Endodermal cell (in vitro differentiated cells): ENCODE results near the gene GSK3A. TPM values are rescaled to one million over a fixed set of nuclear protein-coding genes. Genes with fewer than 3 reads are reported as not detected.

ENCODE experiments used
- DNase-seq: peaks from one replicate; pipeline ENCODE4 v3.0.0-alpha.2; 2017
- H3K27ac ChIP-seq: 2 replicates; pipeline ENCODE4 v1.5.1; 2013; ENCODE audit warnings: mild to moderate bottlenecking, low read depth, low read length, moderate library complexity
- H3K27me3 ChIP-seq: 2 replicates; pipeline ENCODE4 v1.6.1; 2013; ENCODE audit warnings: mild to moderate bottlenecking, low read length, moderate library complexity; ENCODE audit not compliant: insufficient read depth, control insufficient read depth, poor library complexity, severe bottlenecking
- H3K36me3 ChIP-seq: 2 replicates; pipeline ENCODE4 v1.7.0; 2013; ENCODE audit warnings: mild to moderate bottlenecking, low read length, moderate library complexity; ENCODE audit not compliant: control insufficient read depth, insufficient read depth
- H3K4me1 ChIP-seq: one replicate; pipeline ENCODE4 v1.7.0; 2013; ENCODE audit warnings: low read length; ENCODE audit not compliant: control insufficient read depth, insufficient read depth
- H3K4me3 ChIP-seq: 2 replicates; pipeline ENCODE4 v1.5.1; 2013; ENCODE audit warnings: mild to moderate bottlenecking, low read length, moderate library complexity
- H3K9ac ChIP-seq: 2 replicates; pipeline ENCODE4 v1.6.1; 2013; ENCODE audit warnings: mild to moderate bottlenecking, low read length, moderate library complexity; ENCODE audit not compliant: poor library complexity, severe bottlenecking; ENCODE audit errors: extremely low read depth
- H3K9me3 ChIP-seq: 2 replicates; pipeline ENCODE4 v1.6.1; 2013; ENCODE audit warnings: mild to moderate bottlenecking, low read length, moderate library complexity; ENCODE audit not compliant: control insufficient read depth
- H3K27ac Mint-ChIP-seq: 2 replicates; pipeline ENCODE4 v1.8.0; 2020; ENCODE audit warnings: mixed read lengths
- H3K27me3 Mint-ChIP-seq: 2 replicates; pipeline ENCODE4 v1.8.0; 2021; ENCODE audit warnings: mild to moderate bottlenecking, mixed read lengths; ENCODE audit not compliant: insufficient read depth
- H3K36me3 Mint-ChIP-seq: 2 replicates; pipeline ENCODE4 v1.8.0; 2020; ENCODE audit warnings: low read depth, mixed read lengths
- H3K4me1 Mint-ChIP-seq: 2 replicates; pipeline ENCODE4 v1.8.0; 2020; ENCODE audit warnings: mixed read lengths
- H3K4me3 Mint-ChIP-seq: 2 replicates; pipeline ENCODE4 v1.8.0; 2020; ENCODE audit warnings: mild to moderate bottlenecking, moderate library complexity, mixed read lengths
- H3K9me3 Mint-ChIP-seq: 2 replicates; pipeline ENCODE4 v1.8.0; 2020; ENCODE audit warnings: mild to moderate bottlenecking, mixed read lengths
- WGBS, 2 experiments: methylation state at CpG; one replicate each; pipeline versions ENCODE4 v1.1.5 to v1.1.7; 2013; ENCODE audit warnings: missing lambda C conversion rate in 2 of 2, mixed read lengths in 1 of 2; ENCODE audit not compliant: insufficient coverage in 1 of 2, insufficient read length in 1 of 2; 5-methylcytosine and 5-hydroxymethylcytosine counted together
- total RNA-seq, 2 donors: library from RNA; stranded (reverse); fragmentation: NEBNext Ultra II Directional in 1 of 2; extraction: Animal tissue kit (Norgen Biotek cat#: 25700) in 1 of 2; gene quantifications; 2 replicates in 1 of 2; 3 replicates in 1 of 2; pipeline ENCODE4 v1.2.1, GENCODE V29; 2021
- TF ChIP-seq, protein P1 (sequence below): fragments of 200-600 bp; sonication (generic); conservative IDR thresholded peaks from 2 replicates; pipeline ENCODE4 v1.5.0; 2021; ENCODE audit warnings: antibody characterized with exemption, mild to moderate bottlenecking

GSK3A gene
- total RNA-seq, 2 donors from 2014 or later: 52.6 to 55.1 TPM

DNA sequence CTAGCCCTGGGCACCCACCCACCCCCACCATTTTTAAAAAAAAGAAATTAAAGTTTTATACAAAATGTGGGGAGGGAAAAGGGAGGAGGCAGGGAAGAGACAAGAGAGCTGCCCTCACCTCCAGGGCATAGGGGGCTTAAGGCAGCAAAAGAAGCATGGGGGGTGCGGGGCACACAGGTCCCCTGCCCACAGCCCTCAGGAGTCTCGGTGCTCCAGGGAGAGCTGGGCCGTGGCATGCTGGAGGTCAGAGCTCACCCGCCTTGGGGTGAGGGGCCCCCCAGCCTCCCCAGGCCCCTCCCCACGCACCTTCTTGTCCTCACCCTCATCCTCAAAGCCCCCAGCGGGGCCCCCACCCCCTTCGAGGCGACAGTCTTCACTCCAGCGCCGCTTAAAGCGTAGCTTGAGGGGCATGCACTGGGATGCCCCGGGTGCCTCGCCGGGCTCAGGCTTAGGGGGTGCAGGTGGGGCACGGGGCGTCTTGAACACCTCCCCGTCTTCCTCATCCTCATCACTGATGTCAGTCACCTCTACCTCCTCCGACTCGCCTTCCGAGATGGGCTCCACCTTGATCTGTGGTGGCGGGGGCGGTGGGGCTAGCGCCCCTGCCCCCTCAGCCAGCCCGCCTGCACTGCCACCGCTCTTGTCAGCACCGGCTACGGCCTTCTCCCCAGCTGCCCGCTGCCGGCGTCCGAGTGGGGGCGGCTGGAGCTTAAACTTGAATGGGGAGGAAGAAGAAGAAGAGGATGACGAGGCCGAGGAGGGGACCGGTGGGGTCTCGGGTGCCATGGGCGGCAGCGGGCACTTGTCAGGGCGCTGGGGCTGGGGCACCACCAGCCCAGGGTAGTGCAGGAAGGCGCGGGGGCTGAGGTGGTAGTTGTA lies 6.1 kb upstream of the GSK3A start:
- no peaks in the 10 kb centered on the region for H3K9me3 ChIP-seq
- TF ChIP-seq, protein P1, sequence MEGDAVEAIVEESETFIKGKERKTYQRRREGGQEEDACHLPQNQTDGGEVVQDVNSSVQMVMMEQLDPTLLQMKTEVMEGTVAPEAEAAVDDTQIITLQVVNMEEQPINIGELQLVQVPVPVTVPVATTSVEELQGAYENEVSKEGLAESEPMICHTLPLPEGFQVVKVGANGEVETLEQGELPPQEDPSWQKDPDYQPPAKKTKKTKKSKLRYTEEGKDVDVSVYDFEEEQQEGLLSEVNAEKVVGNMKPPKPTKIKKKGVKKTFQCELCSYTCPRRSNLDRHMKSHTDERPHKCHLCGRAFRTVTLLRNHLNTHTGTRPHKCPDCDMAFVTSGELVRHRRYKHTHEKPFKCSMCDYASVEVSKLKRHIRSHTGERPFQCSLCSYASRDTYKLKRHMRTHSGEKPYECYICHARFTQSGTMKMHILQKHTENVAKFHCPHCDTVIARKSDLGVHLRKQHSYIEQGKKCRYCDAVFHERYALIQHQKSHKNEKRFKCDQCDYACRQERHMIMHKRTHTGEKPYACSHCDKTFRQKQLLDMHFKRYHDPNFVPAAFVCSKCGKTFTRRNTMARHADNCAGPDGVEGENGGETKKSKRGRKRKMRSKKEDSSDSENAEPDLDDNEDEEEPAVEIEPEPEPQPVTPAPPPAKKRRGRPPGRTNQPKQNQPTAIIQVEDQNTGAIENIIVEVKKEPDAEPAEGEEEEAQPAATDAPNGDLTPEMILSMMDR: no peak
- H3K4me1 ChIP-seq: no peaks in the 10 kb centered on the region
- Mint-ChIP-seq H3K4me1 (peaks cover 20% of the 10 kb centered on the region), H3K4me3 (no peak overlapping the region), H3K36me3 (peaks cover 15% of the 10 kb centered on the region), H3K27me3 (no peaks in the 10 kb centered on the region), H3K9me3 (no peaks in the 10 kb centered on the region), H3K27ac (no peak overlapping the region)
- no peak overlapping the region for H3K9ac ChIP-seq
- peaks cover 15% of the 10 kb centered on the region for H3K36me3 ChIP-seq
- H3K27ac ChIP-seq: no peak overlapping the region
- H3K27me3 ChIP-seq: no peaks in the 10 kb centered on the region
- H3K4me3 ChIP-seq: no peak overlapping the region
- DNase-seq: no peak
- WGBS, 2 experiments: 96 to 97% methylated on average over 28 to 41 of the region's 41 CpGs

DNA sequence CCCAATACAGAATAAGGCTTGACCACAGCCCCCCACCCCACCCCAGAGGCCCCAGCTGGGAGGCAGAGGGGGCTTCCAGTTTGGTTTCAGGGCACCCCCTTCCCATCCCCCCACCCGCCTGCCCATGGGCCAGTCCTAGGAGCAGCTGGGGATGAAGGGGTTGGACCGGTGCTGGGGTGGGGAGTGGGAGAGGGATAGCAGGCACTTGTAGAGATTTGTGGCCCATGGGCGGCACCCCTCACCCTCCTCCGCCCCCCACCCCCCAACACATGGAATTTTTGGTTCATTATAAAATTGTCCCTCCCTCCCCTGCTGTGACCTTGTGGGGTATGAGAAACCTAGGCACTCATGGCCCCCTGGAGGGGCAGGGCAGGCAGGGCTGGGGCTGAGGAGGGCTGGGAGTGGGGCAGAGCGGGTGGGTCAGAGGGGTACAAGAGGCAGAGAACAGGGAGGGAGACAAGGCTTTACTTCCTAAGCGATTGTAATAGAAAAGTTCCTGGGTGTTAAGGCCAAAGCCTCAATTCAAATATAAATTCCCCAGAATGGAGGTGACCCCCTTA lies 5.3 kb upstream of the GSK3A start:
- H3K9me3 ChIP-seq: no peaks in the 10 kb centered on the region
- TF ChIP-seq, protein P1: no peak
- H3K36me3 Mint-ChIP-seq: peaks cover 15% of the 10 kb centered on the region
- H3K4me1 Mint-ChIP-seq: peaks cover 17% of the 10 kb centered on the region
- peaks cover 15% of the 10 kb centered on the region for H3K36me3 ChIP-seq
- no peaks in the 10 kb centered on the region for H3K9me3 Mint-ChIP-seq
- H3K27ac Mint-ChIP-seq: no peak overlapping the region
- DNase-seq: no peak
- 100% methylated on average over 2 to 3 of the region's 6 CpGs for WGBS, 2 experiments
- no peaks in the 10 kb centered on the region for H3K27me3 ChIP-seq
- no peaks in the 10 kb centered on the region for H3K27me3 Mint-ChIP-seq
- no peaks in the 10 kb centered on the region for H3K4me1 ChIP-seq
- no peak overlapping the region for H3K27ac ChIP-seq
- H3K4me3 ChIP-seq: no peak overlapping the region
- H3K4me3 Mint-ChIP-seq: no peak overlapping the region
- H3K9ac ChIP-seq: no peak overlapping the region

DNA sequence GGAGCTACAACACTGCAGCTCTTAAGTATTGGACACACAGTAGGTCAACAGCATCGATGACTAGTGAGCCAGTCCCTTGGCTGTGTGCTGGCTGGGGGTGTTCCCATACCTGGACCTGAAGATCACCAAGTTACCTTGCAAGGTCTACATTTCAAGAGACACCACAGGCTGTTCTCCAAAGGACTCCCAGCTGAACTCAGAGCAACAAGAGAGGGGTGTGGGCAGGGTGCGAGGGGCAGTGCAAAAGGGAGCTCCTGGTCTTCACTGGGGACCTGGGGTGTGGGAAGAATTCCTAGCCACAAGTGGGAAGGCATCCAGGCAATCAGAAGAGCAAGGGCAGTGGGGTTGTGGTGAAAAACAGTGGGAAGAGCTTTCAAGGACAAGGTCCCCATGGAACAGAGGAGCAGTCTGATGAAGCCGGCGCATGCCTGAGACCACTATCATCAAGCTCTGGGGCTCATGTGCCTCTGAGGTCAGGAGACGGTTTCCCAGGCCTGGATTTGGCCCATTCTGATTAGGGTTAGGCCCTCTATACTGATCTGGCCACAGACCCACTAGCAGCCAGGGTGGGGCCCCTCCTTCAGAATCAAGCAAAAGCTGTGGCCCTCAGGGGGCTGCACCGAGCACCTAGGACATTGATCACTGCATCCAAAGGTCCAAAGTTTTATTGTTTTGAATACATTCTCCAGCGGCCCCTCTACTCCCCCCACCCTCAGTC lies 4.7 kb upstream of the GSK3A start:
- Histone ChIP-seq H3K4me1 (no peaks in the 10 kb centered on the region), H3K9me3 (no peaks in the 10 kb centered on the region), H3K36me3 (peaks cover 15% of the 10 kb centered on the region), H3K27ac (no peak overlapping the region), H3K27me3 (no peaks in the 10 kb centered on the region), H3K4me3 (no peak overlapping the region), H3K9ac (no peak overlapping the region)
- Mint-ChIP-seq H3K4me1 (peaks cover 12% of the 10 kb centered on the region), H3K9me3 (no peaks in the 10 kb centered on the region), H3K4me3 (no peak overlapping the region), H3K36me3 (peaks cover 15% of the 10 kb centered on the region), H3K27me3 (no peaks in the 10 kb centered on the region), H3K27ac (peak overlapping the region; percentile 75)
- TF ChIP-seq, protein P1: no peak
- DNase-seq: no peak
- WGBS, 2 experiments: 95 to 100% methylated on average over 3 to 7 of the region's 7 CpGs
